ENCODE results near the gene PRRC2B. TPM values are rescaled to one million over a fixed set of nuclear protein-coding genes. Genes with fewer than 3 reads are reported as not detected.

The PRRC2B gene
- total and polyA plus RNA-seq, 12 donors: 26.4 to 153 (median 126) TPM

- no peak overlapping the region for H3K4me3 ChIP-seq
- no peak for ATAC-seq
- peaks cover 0 to 99% (median 72%) of the 10 kb centered on the region in 9 donors for H3K36me3 ChIP-seq
- no peak for DNase-seq
- intact Hi-C loops (cut with DNase I): no loop called here
- no peak for TF ChIP-seq CTCF (IDR thresholded peaks at IDR 0.05)
- no peaks in the 10 kb centered on the region for H3K27me3 ChIP-seq
- WGBS, 2 donors: 93 to 94% methylated on average over 29 of the region's 29 CpGs
- peaks cover 0 to 23% (median 9%) of the 10 kb centered on the region in 9 donors for H3K4me1 ChIP-seq
- no peaks in the 10 kb centered on the region for H3K9me3 ChIP-seq
- H3K27ac ChIP-seq: no peak overlapping the region
Observed at GRCh38 chr9:131522257-131523085, 128.6 kb downstream of the PRRC2B start.

DNA sequence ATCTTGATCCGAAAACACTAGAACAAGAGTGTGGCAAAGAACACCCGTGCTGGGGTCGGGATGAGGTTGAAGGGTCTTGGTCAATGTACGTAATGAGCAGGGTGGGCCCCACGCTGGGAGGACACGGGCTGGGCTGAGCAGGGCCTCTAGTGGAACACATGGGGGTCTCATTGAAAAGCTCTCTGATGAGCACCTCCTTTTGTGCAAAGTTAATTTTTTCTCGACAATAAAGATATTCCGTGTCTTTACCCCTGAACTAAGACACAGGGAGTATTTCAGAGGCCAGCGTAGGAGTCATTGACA, 129.2 kb downstream of the PRRC2B start:
- intact Hi-C loops (cut with DNase I): no loop called here
- TF ChIP-seq CTCF (IDR thresholded peaks at IDR 0.05): no peak
- ATAC-seq (no peak), DNase-seq (no peak)
- Histone ChIP-seq H3K36me3 (peaks cover 0 to 100% (median 77%) of the 10 kb centered on the region in 9 donors), H3K4me1 (peaks cover 0 to 19% (median 7%) of the 10 kb centered on the region in 9 donors), H3K27ac (no peak overlapping the region), H3K9me3 (no peaks in the 10 kb centered on the region), H3K4me3 (no peak overlapping the region), H3K27me3 (no peaks in the 10 kb centered on the region)
- 92 to 93% methylated on average over 9 of the region's 9 CpGs for WGBS, 2 donors

DNA sequence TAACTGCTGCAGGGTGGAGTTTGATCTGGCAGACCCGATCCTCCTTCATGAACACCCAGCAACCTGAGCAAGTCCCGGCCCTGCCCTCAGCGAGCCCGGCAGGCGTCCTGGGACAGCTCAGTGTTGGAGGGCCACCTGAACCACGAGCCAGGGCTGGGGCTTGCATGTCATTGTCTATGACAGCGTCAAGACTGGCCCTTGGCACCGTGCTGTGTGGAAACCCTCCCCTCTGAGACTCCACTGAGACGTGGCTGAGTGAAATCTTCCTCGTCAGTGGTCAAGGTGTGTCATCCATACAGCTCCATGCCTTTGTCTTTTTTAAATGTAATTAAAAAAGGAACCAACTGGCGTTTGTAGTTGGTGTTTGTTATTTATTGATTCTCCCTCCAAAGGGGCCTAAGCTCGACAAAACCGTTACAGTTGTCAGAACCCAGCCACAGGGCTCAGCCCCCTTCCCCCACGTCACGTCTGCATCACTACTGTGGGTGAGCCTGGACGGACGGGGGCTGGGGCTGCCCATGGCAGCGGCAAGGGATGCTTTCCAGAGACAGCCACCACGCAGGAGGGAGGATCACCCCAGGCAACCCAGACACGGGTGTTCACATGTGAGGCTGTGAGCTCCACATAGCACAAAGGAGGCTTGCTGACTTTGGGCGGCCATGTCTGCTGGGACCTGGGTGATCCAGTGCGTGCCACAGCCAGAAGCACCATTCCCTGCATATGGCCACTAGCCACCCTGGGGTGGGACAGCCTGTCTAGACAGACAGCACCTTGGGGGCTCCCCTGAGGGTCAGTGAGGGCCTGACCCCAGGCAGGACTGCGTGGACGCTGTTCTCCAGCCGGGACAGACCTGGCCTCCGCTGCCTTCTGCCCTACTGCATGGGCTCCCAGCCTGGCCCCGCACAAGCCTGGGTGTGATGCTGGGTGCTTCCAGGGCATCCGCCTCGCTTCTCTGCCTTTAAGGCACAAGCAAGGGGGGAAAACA, 129.9 kb downstream of the PRRC2B start:
- H3K27ac ChIP-seq: no peak overlapping the region
- ATAC-seq (peak in 2 of 8 donors; percentile 4 to 18), DNase-seq (no peak)
- intact Hi-C loops (cut with DNase I): no loop called here
- peaks cover 0 to 12% (median 0%) of the 10 kb centered on the region in 9 donors for H3K4me1 ChIP-seq
- 80 to 85% methylated on average over 29 of the region's 29 CpGs for WGBS, 2 donors
- TF ChIP-seq CTCF (IDR thresholded peaks at IDR 0.05): no peak
- H3K36me3 ChIP-seq: peaks cover 0 to 100% (median 77%) of the 10 kb centered on the region in 9 donors
- H3K27me3 ChIP-seq: no peaks in the 10 kb centered on the region
- H3K4me3 ChIP-seq: no peak overlapping the region
- H3K9me3 ChIP-seq: no peaks in the 10 kb centered on the region

GRCh38 chr9:131524665-131525315, 130.9 kb downstream of the PRRC2B start:
- H3K27ac ChIP-seq: no peak overlapping the region
- 84 to 86% methylated on average over 23 of the region's 23 CpGs for WGBS, 2 donors
- H3K27me3 ChIP-seq: no peaks in the 10 kb centered on the region
- DNase-seq: no peak
- no peak for TF ChIP-seq CTCF (IDR thresholded peaks at IDR 0.05)
- intact Hi-C loops (cut with DNase I): no loop called here
- ATAC-seq: no peak
- peaks cover 0 to 5% (median 3%) of the 10 kb centered on the region in 9 donors for H3K4me1 ChIP-seq
- H3K4me3 ChIP-seq: no peak overlapping the region
- H3K9me3 ChIP-seq: no peaks in the 10 kb centered on the region
- H3K36me3 ChIP-seq: peaks cover 0 to 100% (median 76%) of the 10 kb centered on the region in 9 donors
